22Rv1 (cell line): ENCODE data around the gene FAM124A.

ENCODE experiments used
- CTCF ChIP-seq: fragments of 450-650 bp; IDR thresholded peaks from 2 replicates; pipeline ENCODE4 v1.5.1; 2017; ENCODE audit warnings: mild to moderate bottlenecking
- ZFX ChIP-seq: fragments of 450-650 bp; IDR thresholded peaks from 2 replicates; pipeline ENCODE4 v1.6.1; 2017; ENCODE audit warnings: antibody characterized with exemption, borderline replicate concordance

DNA sequence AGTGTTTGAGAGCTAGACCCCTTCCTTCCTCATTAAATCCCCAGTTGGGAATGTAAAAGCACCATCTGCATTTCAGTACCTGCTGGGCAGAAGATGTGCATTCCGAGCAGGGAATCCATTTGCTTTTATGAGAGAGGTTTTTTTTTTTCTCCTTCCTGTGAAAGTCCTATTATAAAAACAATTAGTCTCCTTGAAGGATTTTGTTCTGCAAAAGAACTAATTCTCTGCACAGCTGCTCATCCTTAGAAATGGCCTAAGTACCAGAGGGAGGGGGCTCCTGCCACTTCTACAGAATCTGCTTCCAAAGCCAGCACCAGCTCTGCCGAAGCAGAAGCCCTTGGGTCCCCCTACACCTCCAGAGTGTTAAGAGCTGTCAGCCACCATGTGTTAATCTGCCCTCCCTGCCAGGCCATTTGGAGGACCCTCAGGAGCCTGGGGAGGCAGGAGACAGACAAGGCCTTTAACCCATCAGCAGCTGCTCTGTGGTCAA is 80.9 kb downstream of the FAM124A start:
- no peak for TF ChIP-seq CTCF
- no peak for TF ChIP-seq ZFX
